Measurements from ENCODE around the gene CMTM7.

The CMTM7 gene, protein sequence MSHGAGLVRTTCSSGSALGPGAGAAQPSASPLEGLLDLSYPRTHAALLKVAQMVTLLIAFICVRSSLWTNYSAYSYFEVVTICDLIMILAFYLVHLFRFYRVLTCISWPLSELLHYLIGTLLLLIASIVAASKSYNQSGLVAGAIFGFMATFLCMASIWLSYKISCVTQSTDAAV

DNA sequence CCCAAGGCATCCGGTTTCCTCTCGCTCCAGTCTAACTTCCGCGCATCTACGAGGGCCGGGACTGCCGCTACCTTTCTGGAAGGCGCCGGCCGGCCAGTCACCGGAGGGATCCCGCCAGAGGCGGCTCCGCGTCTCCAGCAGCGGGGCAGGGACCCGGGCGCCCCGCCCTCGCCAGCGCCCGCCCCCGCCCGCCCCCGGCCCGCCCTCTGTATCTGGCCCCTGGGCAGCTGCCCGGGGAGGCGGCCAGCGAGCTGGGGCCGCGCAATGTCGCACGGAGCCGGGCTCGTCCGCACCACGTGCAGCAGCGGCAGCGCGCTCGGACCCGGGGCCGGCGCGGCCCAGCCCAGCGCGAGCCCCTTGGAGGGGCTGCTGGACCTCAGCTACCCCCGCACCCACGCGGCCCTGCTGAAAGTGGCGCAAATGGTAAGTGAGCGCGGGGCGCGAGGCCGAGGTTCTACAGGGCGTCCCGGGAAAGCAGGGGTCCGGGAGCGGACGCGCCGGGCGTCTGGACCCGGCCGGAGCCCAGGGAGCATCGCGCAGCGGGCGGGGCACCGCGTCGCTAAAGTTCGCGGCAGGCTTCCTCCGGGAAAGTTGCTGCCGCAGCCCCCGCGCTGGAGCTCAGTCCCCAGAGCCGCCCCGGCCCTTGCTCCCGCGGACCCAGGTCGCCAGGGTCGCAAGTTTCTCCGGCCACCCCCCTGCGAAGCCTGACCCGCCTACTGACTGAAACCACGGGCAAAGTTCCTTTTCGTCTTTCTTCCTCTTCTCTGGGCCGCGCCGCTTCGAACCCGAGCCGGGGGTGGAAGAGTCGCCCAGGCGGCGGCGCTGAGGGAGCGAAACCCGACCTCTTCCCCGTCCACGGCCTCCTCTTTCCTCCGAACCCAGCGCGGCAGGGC, at the start of gene CMTM7:
TSS of gene CMTM7 (plus strand) at position 211 of the 893 bp plus-strand sequence. CDS start at position 265, 54 bp downstream.
- DNase-seq (ENCODE audit: low read depth), result no peak

DNA sequence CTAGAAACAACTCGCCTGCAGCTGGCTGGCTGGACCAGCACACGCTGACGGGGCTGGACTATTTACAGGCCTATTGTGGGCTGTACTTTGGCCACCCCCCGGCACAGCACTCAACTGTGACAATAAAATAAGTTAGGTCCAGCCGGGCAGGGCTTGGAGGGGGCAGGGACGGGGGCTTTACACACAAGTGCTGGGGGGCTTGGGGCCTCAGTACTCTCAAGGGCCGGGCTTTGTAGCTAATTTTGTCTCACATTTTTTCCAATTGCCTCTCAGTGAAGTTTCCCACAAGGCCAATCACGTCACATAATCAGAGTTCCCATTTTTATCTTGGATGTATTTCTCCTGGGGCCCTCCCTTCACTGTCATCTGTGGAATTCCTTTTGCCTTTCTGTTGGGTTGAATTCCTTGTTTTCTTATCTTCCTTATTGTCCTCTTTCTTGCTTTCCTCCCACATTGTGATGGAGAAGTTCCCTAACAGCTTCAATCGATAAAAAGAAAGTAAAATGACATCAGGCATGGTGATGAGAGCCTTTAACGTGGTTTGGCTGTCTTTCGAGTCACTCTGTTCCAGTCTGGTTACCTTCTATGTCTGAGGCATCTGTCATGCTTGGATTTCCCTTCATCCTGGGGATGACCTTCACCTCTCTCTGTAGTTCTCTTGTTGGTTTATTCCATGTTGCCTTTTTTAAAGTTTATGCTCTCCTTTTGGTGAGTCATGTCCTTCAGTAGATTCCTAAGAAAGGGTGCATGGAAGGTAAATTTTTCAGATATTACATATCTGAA, 44.1 kb upstream of the CMTM7 start:
- no peak for DNase-seq (ENCODE audit: low read depth)

DNA sequence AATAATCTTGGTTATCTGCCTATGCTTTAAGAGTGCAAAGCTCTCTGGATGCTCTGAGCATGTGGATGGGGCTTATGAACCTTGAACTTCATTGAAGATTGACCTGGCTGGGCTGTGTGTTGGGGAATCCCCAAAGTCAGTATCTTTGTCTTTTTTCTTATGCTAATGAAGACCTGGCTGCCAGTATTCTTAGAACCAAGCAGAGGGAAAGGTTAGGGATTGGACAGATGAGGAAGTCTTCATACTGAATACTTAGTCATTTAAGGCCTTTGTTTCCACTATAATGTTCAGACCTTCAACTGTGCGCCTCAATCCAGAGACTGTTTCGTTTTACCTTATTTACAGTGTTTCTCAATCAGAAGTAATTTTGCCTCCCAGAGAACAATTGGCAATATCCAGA, 42.5 kb upstream of the CMTM7 start:
- no peak for DNase-seq (ENCODE audit: low read depth)

DNA sequence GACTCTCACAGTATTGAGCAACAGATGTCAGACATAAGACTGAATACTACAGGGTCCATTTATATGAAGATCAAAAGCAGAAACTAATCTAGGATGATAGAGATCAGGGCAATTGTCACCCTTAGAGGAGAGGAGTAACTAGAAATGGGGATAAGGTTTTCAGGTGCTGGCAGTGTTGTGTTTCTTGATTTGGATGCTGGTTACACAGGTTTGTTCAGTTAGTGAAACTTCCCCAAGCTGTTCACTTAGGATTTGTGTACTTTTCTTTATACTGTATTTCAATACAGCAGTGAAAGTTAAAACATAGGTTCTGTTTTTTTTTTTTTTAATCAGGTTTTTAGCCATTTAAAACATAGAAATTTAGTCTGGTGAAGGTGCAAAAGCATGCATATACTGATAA, 39.1 kb upstream of the CMTM7 start:
- no peak for DNase-seq (ENCODE audit: low read depth)

DNA sequence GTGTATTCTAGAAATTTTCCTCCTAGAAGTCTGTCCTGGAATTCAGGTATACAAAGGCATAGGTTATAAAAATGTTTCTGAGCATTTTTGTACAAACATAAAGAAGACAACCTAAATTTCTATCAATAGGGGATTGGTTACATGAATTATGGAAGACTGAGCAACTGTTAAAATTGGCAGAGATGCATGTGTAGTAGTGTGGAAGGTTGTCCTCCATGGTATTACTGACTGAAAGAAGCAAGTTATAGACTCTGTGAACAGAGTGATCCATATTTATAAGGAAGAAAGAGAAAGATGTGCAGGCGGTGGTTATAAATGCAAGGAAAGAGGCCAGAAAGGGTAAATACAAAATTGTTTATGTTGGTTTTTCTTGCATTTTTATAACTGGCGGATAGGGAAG, 38.3 kb upstream of the CMTM7 start:
- no peak for DNase-seq (ENCODE audit: low read depth)

DNA sequence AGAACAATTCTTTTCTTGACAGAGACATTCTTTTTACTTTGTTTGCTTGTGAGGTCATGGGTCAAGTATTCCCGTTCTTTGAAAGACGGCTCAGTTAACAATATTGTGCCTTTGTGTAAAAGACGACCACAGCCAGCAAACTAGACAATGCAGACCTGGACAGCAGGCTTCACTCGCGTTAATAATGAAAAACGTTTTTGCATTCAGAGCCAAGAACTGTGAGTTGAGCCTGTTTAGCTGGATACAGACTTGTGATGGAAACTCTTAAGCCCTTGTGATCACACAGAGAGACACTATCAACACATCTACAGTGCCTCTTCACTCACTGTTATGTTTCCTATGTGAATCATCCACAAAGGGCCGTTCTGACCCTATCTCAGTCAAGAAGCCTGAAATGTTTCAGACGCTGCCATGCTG, 37.3 kb upstream of the CMTM7 start:
- no peak for DNase-seq (ENCODE audit: low read depth)

DNA sequence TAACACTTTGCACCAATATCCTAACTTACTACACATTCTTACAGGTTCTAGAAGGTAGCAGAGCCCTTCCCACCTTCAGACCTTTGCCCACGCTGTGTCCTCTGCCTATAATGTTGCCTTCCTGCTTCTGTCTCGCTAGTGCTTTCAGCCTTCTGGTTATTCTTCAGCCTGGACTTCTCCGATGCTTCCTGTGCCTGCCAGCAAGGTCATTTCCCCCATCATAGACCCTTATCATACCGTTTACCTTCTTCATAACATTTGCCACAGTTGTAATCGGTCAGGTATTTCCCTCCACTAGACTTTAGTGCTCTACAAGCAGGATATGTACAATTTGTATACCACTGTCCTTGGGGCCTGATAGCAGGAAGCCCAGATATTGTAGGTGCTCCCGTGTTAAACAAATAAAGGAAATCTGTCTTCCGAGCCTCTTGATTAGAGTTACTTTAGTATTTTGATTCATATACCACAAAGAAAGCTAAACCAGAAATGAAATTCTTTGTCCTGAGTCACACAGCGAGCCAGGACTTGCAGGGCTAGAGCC, 35.8 kb upstream of the CMTM7 start:
- DNase-seq (ENCODE audit: low read depth), result no peak

DNA sequence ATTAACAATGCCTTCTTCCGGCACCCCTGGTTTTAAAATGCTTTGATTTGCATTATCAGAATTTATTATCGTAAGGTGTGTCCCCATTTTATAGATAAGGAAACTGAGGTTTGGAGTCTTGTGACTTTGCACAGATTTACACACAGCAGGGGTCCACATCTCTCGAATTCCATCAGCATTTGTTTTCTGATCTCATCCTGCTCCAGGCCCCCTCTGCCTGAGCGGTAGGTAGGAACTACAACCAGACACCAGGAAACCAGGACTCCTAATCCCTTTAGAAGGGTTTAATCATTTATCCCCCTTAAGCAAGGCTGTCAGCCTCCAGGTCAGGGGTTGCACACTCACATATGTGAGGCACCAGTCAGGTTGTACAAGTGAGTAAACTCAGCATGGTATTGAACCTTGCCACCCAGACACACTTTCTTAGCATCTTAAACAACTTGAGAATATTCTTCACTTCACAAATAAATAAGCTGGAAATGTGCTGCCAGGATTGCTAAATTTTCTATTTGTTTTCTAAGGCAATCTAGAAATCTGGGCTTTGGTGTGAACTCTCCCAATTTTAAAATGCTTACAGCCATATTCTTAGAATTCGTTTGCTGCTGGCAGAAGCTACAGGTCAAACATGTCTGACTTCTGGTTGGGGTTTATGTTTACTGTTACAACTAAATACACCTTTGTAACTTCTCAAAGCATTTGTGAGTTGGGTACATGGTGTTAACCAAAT, 31.7 kb upstream of the CMTM7 start:
- no peak for DNase-seq (ENCODE audit: low read depth)

DNA sequence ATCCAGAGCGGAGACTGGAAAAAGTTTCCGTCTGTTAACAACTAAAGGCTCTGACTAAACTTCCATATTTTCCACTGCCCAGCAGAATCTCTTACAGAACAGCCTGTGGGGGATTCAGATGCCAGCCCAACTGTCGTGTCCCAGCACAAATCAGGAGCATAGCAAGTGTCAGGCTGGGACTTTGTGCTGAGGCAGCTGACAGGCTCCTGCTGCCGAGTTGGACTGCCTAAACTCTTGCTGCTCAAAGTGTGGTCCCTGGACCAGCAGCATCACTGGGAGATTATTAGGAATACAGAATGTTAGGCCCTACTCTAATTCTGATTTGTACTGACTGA, 31.2 kb upstream of the CMTM7 start:
- DNase-seq (ENCODE audit: low read depth), result no peak

DNA sequence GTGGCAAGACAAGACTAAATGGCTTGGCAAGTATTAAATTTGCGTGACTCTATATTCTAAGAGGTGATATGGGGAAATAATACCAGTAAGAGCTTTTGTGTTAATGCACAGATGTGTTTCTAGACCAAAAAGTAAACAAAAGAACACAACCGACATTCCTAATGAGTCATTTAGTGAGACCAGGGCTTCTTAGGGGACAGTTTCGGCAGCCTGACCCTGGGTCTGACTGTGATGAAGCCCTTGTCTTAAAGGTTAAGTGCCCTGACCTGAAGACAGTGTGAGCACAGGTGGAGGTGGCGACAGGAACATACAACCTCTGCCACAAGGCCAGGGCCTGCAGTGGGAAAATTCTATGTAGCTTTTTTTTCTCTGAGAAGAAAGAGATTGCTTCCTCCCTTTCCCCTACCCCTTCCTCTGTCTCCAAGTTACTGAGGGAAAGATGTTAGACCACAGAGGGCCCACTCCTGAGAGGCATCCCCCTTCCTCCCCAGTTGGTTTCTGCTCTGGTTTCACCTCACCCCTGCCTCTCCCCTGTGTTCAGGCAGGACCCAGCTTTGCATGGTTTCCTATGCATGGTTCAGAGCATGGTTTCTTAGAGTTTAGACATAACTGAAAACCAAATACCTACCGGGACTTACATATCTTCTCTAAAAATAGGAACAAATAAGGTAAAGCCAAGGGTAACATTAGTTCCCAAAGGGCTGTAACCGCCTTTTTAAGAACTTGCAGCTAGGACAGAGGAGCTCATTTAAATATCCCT, 24.8 kb upstream of the CMTM7 start:
- no peak for DNase-seq (ENCODE audit: low read depth)

DNA sequence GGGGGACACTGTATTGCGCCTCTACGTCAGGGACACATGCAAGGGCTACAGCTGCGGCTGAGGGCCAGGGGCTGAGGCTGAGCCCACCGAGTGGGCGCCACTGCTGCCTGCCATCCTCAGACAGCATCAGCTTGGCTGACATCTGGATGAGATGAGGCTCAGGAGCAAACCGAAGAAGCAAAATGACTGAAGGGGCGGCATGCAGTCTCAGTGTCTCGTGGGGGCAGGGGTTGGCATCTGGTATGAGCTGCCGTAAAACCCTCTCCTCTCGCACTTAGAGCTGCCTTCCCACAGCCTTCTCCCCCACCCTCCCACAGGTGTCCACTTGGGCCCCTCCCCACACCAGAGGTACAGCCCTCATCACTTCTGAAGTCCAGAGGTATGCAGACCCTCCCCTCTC, 24.2 kb upstream of the CMTM7 start:
- no peak for DNase-seq (ENCODE audit: low read depth)

DNA sequence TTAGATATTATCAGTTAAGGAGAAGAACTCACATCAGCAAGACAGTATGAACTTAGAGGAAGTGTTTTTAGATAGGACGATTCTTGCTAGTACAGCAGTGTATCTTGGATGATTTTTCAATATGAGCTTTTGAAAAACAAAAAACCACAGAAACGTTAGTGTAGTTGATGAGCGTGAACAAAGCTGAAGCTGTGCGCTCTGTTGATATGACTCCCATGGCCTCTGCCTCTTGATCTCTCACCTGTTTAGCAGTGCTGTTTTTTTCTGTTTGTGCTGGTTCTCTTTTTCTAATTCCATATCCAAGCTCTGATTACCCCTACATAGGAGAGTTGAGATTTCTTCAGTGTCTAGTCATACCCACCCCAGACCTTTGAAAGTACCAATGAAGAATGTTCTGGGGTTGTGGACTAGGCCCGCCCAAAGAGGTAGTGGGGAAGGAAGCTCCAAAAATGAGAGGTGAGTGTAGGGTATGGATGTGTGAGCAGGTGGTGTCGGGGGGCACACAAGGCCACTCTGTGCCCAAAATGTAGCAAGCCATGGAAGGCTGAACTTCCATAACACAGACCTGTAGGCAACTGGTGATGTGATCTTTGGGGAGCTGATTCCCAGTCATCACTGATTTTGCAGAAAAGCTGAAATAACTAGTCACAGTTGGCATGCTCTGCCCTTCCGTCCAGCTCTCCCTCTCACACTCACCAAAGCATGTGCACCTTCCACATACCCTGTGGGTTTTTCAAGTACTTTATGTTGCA, 20.0 kb upstream of the CMTM7 start:
- no peak for DNase-seq (ENCODE audit: low read depth)

DNA sequence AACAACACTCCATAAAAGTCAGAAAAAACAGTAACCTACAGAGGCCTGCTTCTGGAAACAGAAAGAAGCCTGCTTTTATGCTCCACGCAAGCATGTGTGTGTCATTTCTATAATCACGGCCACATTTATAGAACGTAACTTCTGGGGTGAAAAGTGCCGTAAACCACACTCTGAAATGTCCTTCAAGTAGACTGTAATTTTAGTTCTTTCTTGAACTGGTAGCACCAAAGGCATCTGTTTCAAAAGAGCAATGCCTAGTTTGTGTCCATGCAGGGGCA, 19.5 kb upstream of the CMTM7 start:
- DNase-seq (ENCODE audit: low read depth), result no peak

DNA sequence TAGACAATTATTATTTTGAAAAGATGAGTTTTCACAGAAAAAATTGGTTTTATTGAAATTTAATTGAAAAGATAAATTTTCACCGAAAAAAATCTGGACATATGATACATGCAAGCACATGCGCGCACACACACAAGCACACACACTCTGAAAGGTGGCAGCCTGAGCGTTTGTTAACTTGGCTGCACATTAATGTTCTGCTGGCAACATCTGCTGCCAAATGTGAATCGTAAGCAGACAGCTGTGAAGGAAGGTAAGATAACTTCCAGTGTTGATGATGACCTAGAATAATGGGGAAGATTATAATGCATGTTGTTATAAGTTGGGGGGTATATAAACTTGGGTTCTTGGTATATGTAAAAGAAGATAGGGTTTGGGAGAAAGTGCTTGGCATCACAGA, 18.4 kb upstream of the CMTM7 start:
- DNase-seq (ENCODE audit: low read depth), result no peak

DNA sequence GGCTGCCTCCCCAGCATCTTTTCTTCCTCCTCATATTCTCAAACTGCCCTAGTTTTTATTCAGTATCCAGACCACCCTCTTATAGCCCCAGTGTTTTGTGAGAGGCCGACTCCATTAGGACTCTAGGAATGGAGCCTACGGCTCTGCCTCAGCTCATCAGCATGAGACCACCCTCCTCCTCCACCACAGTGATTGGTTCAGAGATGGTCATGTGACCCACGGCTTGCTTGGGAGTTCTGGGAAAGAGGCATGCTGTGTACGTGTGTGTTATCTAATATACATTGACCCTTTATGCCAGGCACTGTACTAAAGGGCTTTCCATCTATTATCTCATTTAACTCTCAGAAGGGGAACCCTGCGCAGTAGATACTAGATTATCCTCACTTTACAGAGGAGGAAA, 17.8 kb upstream of the CMTM7 start:
- DNase-seq (ENCODE audit: low read depth), result no peak

DNA sequence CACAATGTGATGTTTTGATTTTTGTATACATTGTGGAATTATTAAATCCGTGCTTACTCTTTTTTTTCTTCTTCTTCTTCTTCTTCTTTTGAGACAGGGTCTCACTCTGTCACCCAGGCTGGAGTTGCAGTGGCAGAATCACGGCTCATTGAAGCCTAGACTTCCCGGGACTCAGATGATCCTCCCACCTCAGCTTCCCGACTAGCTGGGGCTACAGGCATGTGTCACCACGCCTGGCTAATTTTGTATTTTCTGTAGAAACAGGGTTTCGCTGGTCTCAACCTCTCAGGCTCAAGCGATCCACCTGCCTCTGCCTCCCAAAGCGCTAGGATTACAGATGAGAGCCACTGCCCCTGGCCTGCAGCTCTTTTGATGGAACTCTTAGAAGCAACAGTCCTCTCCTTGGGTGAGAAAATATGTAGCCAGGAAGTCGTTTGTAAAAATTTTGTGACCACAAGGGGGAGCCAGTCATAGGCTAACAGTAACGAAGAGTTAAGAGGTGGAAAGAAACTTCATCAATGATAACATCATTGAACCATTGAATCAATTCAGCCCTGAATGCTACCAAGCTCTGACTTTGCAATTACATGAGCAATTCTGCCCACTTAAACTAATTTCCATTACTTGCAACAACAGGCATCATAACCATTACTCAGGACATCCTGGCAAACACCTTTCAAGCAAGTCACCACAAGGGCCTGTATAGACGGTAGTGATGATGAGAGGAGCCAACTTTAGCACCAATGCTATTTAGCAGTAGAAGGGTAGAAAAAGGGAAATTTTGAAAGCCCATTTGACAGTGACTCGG, 16.7 kb upstream of the CMTM7 start:
- no peak for DNase-seq (ENCODE audit: low read depth)

DNA sequence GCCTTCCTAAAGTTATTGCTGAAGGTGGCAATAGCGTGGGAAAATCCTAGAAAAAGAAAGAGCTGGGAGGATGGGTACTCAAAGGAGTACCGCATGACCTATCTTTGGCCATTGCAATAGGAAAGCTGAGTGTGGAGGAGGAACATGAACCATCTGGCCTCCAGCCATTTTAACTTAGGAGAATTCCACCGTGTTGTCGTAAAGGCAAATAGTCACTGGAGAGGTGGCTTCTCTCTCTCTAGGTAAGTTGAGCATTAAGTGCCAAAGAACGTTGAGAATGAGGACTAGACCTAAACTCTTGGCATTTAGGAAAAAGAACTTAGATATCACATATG, 16.1 kb upstream of the CMTM7 start:
- no peak for DNase-seq (ENCODE audit: low read depth)

DNA sequence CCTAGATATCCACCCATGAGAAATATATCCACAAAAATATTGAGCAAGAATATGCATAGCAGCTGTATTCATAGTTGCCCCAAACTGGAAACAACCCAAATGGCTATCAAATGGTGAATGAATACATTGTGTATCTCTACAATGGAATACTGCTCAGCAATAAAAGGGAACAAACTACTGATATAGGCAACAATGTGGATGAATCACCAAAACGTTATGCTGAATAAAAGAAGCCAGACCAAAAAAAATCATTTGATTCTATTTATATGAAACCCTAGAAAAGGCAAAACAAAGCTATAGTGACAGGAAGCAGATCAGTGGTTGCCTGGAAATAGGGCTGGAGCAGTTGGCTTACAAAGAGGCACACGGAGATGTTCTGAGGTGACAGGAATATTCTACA, 15.5 kb upstream of the CMTM7 start:
- no peak for DNase-seq (ENCODE audit: low read depth)

DNA sequence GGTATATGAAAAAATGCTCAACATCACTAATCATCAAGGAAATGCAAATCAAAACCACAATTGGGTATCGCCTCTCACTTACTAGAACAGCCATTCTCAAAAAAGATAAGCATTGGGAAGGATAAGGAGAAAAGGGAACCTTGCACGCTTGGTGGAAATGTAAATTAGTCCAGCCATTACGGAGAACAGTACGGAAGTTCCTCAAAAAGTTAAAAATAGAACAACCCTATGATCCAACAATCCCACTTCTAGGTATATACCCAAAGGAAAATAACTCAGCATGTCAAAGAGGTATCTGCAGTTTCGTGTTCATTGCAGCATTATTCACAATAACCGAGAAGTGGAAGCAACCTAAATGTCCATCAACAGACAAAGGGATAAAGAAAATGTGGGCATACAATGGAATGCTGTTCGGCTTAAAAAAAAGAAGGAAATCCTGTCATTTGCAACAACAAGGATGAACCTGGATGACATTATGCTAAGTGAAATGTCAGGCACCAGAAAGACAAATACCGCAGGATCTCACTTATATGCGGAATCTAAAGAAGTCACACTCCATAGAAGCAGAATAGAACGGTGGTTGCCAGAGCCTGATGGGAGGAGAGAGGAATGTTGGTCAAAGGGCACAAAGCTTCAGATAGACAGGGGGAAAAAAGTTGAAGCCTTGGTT, 11.7 kb upstream of the CMTM7 start:
- DNase-seq (ENCODE audit: low read depth), result no peak

DNA sequence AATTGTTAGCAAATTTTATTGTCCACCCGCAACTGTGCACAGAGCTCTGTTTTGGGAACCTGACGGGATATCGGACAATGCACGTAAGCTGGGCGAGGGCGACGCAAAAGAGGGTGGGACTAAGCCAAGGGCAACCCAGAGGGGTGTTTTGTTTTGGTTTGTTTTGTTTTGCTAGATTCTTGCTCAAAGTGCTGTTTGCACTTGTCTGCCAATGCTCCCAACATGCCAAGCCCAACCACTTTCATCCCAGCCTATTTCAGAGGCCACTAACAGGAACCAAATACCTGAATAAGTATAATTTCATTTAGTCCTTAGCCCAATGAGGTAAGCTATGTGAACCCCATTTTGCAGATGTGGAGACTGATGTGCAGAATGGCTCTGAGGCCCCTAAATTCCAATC, 9.7 kb upstream of the CMTM7 start:
- no peak for DNase-seq (ENCODE audit: low read depth)
